Heart left ventricle (tissue), 16 donors: Measurements from ENCODE around the gene GRM5. TPM values are rescaled to one million over a fixed set of nuclear protein-coding genes. Genes with fewer than 3 reads are reported as not detected.

ENCODE experiments used
- ATAC-seq, 4 donors: fragments of 200-7000 bp; cut with Tn5 transposase; one replicate each; pipeline ENCODE4 v1.9.1; 2020 to 2022; ENCODE audit warnings: moderate library complexity in 4 of 4, mild to moderate bottlenecking in 3 of 4, moderate number of reproducible peaks in 1 of 4
- DNase-seq, 5 donors: peaks; one replicate each; pipeline ENCODE4 v3.0.0-alpha.2; 2020
- H3K27ac ChIP-seq, 12 donors: fragments of 200-600 bp; sonication (generic) in 4 of 12; one replicate each; pipeline versions ENCODE4 v1.5.0 to v1.8.0; 2016 to 2022; ENCODE audit warnings: mild to moderate bottlenecking in 2 of 12
- H3K27me3 ChIP-seq, 9 donors: fragments of 200-600 bp; sonication (generic) in 2 of 9; one replicate each; pipeline versions ENCODE4 v1.5.1 to v1.8.0; 2016 to 2022; ENCODE audit warnings: mild to moderate bottlenecking in 3 of 9
- H3K36me3 ChIP-seq, 9 donors: fragments of 200-600 bp; sonication (generic) in 2 of 9; one replicate each; pipeline versions ENCODE4 v1.5.0 to v1.8.0; 2018 to 2022; ENCODE audit warnings: mild to moderate bottlenecking in 2 of 9
- H3K4me1 ChIP-seq, 12 donors: fragments of 200-600 bp; sonication (generic) in 4 of 12; one replicate each; pipeline versions ENCODE4 v1.5.0 to v1.8.0; 2016 to 2022; ENCODE audit warnings: mild to moderate bottlenecking in 3 of 12
- H3K4me3 ChIP-seq, 12 donors: fragments of 200-600 bp; sonication (generic) in 4 of 12; one replicate each; pipeline versions ENCODE4 v1.5.0 to v1.8.0; 2017 to 2022; ENCODE audit warnings: mild to moderate bottlenecking in 9 of 12, moderate library complexity in 4 of 12
- H3K9me3 ChIP-seq, 12 donors: fragments of 200-600 bp; sonication (generic) in 4 of 12; one replicate each; pipeline versions ENCODE4 v1.5.0 to v1.8.0; 2016 to 2022; ENCODE audit warnings: mild to moderate bottlenecking in 1 of 12
- CTCF ChIP-seq, 12 donors: fragments of 200-600 bp; sonication (generic) in 4 of 12; IDR thresholded peaks; one replicate each; pipeline versions ENCODE4 v1.5.0 to v1.8.0; 2018 to 2022; ENCODE audit warnings: antibody characterized with exemption in 12 of 12, mild to moderate bottlenecking in 5 of 12
- POLR2A ChIP-seq, 2 donors: fragments of 450-650 bp; IDR thresholded peaks; one replicate each; pipeline ENCODE4 v1.6.1; 2017; ENCODE audit warnings: antibody characterized with exemption in 2 of 2, mild to moderate bottlenecking in 2 of 2, moderate library complexity in 2 of 2
- WGBS, 4 donors: extraction: QIAGEN DNeasy Blood & Tissue Kit in 2 of 4; methylation state at CpG; one replicate each; pipeline versions ENCODE4 v1.1.5 to v1.1.7; 2013 to 2018; 5-methylcytosine and 5-hydroxymethylcytosine counted together
- intact Hi-C, 10 donors: fragments of 100-400 bp; cut with DNase I; formaldehyde crosslinking; loops; one replicate each; pipeline versions ENCODE4 v1.11.1 to v1.14.2; 2022
- polyA plus RNA-seq, 2 donors: library from polyadenylated mRNA; stranded (reverse); fragments of 200-250 nt; gene quantifications; one replicate each; pipeline ENCODE4 v1.2.3, GENCODE V29; 2013
- total RNA-seq, 9 donors: library from RNA; depleted of rRNA in 2 of 9; stranded (reverse); fragments of >200 nt in 2 of 9; fragmentation: NEBNext Ultra II Directional in 3 of 9; extraction: Animal tissue kit (Norgen Biotek cat#: 25700) in 3 of 9; gene quantifications; one replicate each; pipeline versions ENCODE4 v1.1.0 to v1.2.4, GENCODE V29; 2016 to 2023
- donor health status: ischemic (EF 13 %, LVEDD 7.1; RV severe dilation, severe dysfunction).
- donor health status: healthy with polysubstance abuse.
- donor health status: DM: no; HTN: yes; CAD: no.
- donor health status: DM: no; HTN: no; CAD: no.
- donor health status: ischemic (EF 25% LVEDD 6.9; RV normal size, moderate dysfunction).
- donor health status: ischemic (EF 25% LVEDD 5.7; RV mildly dilated, moderate dysfunction).
- donor health status: healthy.
- donor health status: DM: yes; HTN: yes; CAD: no.
- donor health status: ischemic (EF 35%, LVEDD 5.7; RV mildly dilated, moderate dysfunction).
- donor health status: nonischemic (EF 11% LVEDD 7.7; RV severe dilation, severe dysfunction).
- donor health status: DM: yes; HTN: yes; CAD: no.
- donor health status: PGD.
- donor health status: ischemic (EF 29% LVEDD 5.4; RV normal size, mild dysfunction).
- donor health status: nonischemic (EF 23%, LVEDD 6.1; RV moderate dilation, normal function).

GRM5 gene
- total and polyA plus RNA-seq, 11 donors, result 0.01 to 0.09 (median 0.09) TPM; not detected in 8

GRCh38 chr11:88623531-88623930 lies 442.3 kb downstream of the GRM5 start:
- TF ChIP-seq POLR2A (IDR thresholded peaks at IDR 0.05), result no peak
- no peak for TF ChIP-seq CTCF (IDR thresholded peaks at IDR 0.05)
- no peak overlapping the region for H3K27ac ChIP-seq
- peak in 1 of 5 donors; percentile 8 for DNase-seq
- ATAC-seq, result no peak
- no peaks in the 10 kb centered on the region for H3K27me3 ChIP-seq
- H3K9me3 ChIP-seq, result no peaks in the 10 kb centered on the region
- peaks cover 0 to 3% (median 0%) of the 10 kb centered on the region in 12 donors for H3K4me1 ChIP-seq
- WGBS, 4 donors, result 0 to 28% (median 12%) methylated on average over 1 of the region's 1 CpG
- intact Hi-C loops, result no loop called here
- H3K4me3 ChIP-seq, result no peak overlapping the region
- H3K36me3 ChIP-seq, result no peaks in the 10 kb centered on the region

- ATAC-seq (no peak), DNase-seq (no peak)
- no peak overlapping the region for H3K4me3 ChIP-seq
- intact Hi-C loops, result no loop called here
- peaks cover 0 to 3% (median 0%) of the 10 kb centered on the region in 12 donors for H3K4me1 ChIP-seq
- no peaks in the 10 kb centered on the region for H3K36me3 ChIP-seq
- TF ChIP-seq POLR2A (IDR thresholded peaks at IDR 0.05) (no peak), CTCF (IDR thresholded peaks at IDR 0.05) (no peak)
- no peaks in the 10 kb centered on the region for H3K27me3 ChIP-seq
- WGBS, 4 donors, result 27 to 49% (median 38%) methylated on average over 2 of the region's 2 CpGs
- no peaks in the 10 kb centered on the region for H3K9me3 ChIP-seq
- no peak overlapping the region for H3K27ac ChIP-seq
Measured at GRCh38 chr11:88620568-88621130, 445.1 kb downstream of the GRM5 start.

- Histone ChIP-seq H3K27ac (no peak overlapping the region), H3K27me3 (no peaks in the 10 kb centered on the region), H3K36me3 (no peaks in the 10 kb centered on the region), H3K4me3 (no peak overlapping the region), H3K4me1 (peaks cover 0 to 3% (median 0%) of the 10 kb centered on the region in 12 donors), H3K9me3 (no peaks in the 10 kb centered on the region)
- ATAC-seq (no peak), DNase-seq (no peak)
- intact Hi-C loops, result no loop called here
- no peak for TF ChIP-seq POLR2A (IDR thresholded peaks at IDR 0.05)
- no peak for TF ChIP-seq CTCF (IDR thresholded peaks at IDR 0.05)
Measured at GRCh38 chr11:88619656-88620385, 446.0 kb downstream of the GRM5 start.

- intact Hi-C loops, result no loop called here
- Histone ChIP-seq H3K4me1 (peaks cover 0 to 3% (median 0%) of the 10 kb centered on the region in 12 donors), H3K27me3 (no peaks in the 10 kb centered on the region), H3K4me3 (no peak overlapping the region), H3K36me3 (no peaks in the 10 kb centered on the region), H3K27ac (no peak overlapping the region), H3K9me3 (no peaks in the 10 kb centered on the region)
- DNase-seq (no peak), ATAC-seq (no peak)
- WGBS, 4 donors, result 37 to 68% (median 46%) methylated on average over 1 of the region's 1 CpG
- TF ChIP-seq CTCF (IDR thresholded peaks at IDR 0.05) (no peak), POLR2A (IDR thresholded peaks at IDR 0.05) (no peak)
Measured at GRCh38 chr11:88619071-88619425, 446.7 kb downstream of the GRM5 start.
